GM12875 (cell line): ENCODE measurements around the gene ACSL3.

ENCODE experiments used
- H3K4me3 ChIP-seq: one replicate; pipeline ENCODE4 v1.5.1; 2011; ENCODE audit warnings: low read depth, low read length, control low read depth
- TF ChIP-seq, protein P1 (sequence below): IDR thresholded peaks from 2 replicates; pipeline ENCODE4 v1.5.1; 2011; ENCODE audit warnings: low read depth, mild to moderate bottlenecking, control low read depth, inconsistent platforms, low read length, moderate library complexity, borderline replicate concordance; ENCODE audit not compliant: insufficient read depth

The ACSL3 gene

DNA sequence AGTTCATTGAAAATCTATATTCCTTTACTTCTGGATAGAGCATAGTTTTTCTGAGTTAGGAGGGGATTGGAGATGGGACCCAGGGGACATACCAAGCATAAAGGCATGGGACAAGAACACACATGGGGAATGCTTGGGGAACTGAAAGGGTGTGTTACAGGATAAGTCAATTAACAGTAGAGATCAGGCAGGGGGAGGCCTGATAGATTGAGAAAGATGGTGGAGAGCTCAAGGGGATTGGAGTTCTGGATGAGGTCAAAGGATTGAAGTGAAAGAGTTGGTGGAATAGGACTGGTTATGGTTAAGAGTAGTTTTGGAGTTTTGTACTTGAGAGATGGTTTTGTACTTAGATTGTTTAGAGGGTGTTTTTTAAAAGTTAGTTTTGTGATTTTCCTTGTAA lies 16.1 kb downstream of the ACSL3 start:
- no peak overlapping the region for H3K4me3 ChIP-seq
- TF ChIP-seq, protein P1, sequence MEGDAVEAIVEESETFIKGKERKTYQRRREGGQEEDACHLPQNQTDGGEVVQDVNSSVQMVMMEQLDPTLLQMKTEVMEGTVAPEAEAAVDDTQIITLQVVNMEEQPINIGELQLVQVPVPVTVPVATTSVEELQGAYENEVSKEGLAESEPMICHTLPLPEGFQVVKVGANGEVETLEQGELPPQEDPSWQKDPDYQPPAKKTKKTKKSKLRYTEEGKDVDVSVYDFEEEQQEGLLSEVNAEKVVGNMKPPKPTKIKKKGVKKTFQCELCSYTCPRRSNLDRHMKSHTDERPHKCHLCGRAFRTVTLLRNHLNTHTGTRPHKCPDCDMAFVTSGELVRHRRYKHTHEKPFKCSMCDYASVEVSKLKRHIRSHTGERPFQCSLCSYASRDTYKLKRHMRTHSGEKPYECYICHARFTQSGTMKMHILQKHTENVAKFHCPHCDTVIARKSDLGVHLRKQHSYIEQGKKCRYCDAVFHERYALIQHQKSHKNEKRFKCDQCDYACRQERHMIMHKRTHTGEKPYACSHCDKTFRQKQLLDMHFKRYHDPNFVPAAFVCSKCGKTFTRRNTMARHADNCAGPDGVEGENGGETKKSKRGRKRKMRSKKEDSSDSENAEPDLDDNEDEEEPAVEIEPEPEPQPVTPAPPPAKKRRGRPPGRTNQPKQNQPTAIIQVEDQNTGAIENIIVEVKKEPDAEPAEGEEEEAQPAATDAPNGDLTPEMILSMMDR, result no peak

DNA sequence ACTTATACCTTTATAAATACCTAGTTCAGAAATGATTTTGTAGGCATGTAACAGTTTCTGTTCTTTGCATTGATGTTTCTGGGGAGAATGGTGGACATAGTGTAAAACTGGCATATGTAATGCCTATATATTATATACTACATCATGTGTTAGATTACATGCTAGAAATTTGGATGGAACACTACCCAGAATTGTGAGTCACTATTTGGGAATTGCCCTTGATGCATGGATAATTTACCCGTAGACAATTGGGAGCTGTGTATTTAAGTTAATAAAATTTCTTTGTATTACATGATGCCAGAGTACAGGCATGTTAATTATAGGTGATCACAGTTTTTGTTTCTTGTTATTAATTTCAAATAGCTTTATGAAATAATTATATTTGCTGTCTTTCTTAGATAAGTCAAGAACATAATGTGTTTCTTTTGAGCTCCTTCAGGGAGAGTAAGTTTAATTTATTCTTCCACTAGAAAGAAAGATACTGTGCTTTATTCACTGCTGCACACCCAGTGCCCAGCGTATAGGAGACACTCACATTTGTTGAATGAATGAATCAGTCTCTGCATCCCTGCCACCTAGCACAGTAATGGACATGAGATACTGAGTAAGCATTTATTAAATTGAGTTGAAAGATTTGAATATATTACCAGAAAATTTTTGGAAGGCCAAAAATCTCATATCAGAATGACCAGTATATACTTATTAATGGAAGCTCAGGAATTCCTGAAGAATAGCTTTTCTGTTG lies 16.9 kb downstream of the ACSL3 start:
- TF ChIP-seq, protein P1, result no peak
- no peak overlapping the region for H3K4me3 ChIP-seq

DNA sequence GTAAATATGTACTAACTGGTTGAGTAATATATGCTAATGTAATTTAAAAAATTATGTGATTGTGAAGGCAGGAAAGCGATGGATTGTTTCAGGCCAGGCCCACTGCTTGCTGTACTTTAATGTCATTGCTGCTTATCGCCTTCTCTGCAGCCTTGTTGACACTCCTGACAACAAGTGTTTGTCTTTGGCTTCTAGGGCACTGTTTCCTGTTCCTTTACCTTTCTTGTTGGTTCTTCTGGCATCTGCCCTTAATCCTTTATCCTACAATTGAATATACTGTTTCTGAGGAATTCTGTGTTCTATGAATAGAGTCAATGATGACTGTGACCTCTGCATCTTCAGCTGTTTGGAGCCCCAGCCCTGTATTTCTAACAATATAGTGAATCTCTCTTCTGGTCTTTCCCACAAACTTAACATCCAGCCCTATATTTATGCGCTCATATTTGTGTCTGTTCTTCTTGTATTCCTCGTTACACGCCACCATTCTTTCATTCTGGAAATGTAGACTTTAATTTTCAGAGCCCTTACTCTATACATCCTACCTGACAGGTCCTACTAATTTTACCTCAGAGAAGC lies 17.6 kb downstream of the ACSL3 start:
- TF ChIP-seq, protein P1, result no peak
- no peak overlapping the region for H3K4me3 ChIP-seq

DNA sequence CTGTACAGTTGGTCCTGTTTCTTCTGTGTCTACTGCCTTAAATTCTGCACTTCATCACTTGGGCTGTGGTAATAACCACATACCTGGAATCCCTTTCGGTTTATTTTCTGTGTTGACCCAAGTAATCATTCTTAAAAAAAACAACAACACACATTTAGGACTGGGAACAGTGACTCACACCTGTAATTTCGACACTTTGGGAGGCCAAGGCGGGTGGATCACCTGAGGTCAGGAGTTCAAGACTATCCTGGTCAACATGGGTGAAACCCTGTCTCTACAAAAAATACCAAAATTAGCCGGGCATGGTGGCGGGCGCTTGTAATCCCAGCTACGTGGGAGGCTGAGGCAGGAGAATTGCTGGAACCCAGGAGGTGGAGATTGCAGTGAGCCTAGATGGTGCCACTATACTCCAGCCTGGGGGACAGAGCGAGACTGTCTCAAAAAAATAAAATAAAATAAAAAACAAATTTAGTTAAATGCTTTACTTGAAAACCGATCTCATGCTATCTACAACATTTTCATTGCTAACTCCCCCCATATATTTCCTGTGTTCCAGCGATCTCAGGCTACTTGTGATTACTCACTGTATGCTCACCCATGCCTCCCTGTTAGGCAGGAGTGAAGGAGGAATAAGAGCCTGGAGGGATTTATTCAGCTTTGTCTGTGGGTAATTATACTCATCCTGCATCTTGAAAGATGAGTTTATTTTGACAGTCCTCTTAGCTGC lies 18.2 kb downstream of the ACSL3 start:
- no peak overlapping the region for H3K4me3 ChIP-seq
- TF ChIP-seq, protein P1, result no peak

DNA sequence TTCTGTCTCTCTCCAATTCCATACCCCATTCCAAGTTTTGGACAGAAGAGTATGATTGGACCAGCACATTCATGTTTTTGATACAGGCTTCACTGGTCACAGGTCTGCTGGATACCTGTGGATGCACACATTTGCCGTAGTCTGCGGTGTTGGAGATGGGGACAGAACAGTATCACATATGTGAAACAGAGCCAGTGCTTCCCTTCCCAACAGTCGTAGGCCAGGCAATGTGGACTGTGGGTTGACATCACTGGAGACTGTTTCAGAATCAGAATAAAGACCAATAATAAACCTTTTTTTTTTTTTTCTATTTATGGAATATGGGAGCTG lies 18.7 kb downstream of the ACSL3 start:
- TF ChIP-seq, protein P1, result no peak
- no peak overlapping the region for H3K4me3 ChIP-seq

DNA sequence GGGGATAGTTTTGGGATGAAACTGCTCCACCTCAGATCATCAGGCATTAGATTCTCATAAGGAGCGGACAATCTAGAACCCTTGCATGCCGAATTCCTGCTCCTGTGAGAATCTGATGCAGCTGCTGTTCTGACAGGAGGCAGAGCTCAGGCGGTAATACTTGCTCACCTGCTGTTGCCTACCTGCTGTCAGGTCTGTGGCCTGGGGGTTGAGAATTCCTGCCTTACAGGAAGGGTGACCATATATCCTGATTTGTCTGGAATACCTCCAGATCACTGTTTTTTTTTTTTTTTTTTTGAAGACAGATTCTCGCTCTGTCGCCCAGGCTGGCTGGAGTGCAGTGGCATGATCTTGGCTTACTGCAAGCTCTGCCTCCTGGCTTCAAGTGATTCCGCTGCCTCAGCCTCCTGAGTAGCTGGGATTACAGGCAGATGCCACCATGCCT lies 21.7 kb downstream of the ACSL3 start:
- no peak overlapping the region for H3K4me3 ChIP-seq
- TF ChIP-seq, protein P1, result no peak
